ENCODE results near the gene ANO10. TPM values are rescaled to one million over a fixed set of nuclear protein-coding genes. Genes with fewer than 3 reads are reported as not detected.

Gene ANO10
- polyA plus RNA-seq, 3 donors: 11.2 to 24.8 (median 21.6) TPM

- peaks cover 30 to 41% (median 35%) of the 10 kb centered on the region in 7 donors for H3K9me3 Mint-ChIP-seq
- H3K4me1 Mint-ChIP-seq: peaks cover 4% of the 10 kb centered on the region
- H2AFZ ChIP-seq (ENCODE audit: insufficient read depth, low read depth, low read length, poor library complexity, severe bottlenecking): no peak overlapping the region
- peaks cover 0 to 2% (median 0%) of the 10 kb centered on the region in 3 donors for H3K27me3 Mint-ChIP-seq (ENCODE audit: low read depth in 3 of 3)
- no peaks in the 10 kb centered on the region for H3K79me2 ChIP-seq (ENCODE audit: insufficient read depth, low read length)
- no peak overlapping the region for H3K9ac ChIP-seq (ENCODE audit: insufficient read depth, low read length, poor library complexity, severe bottlenecking)
- H4K20me1 ChIP-seq (ENCODE audit: insufficient read depth, low read length): peaks cover 48% of the 10 kb centered on the region
- peaks cover 13 to 24% of the 10 kb centered on the region in 2 donors for H3K9me3 ChIP-seq (replicated peaks in 1 of 2; ENCODE audit: control insufficient read depth in 1 of 2, insufficient read depth in 1 of 2, low read length in 2 of 2)
- H3K4me3 ChIP-seq (replicated peaks in 1 of 3; ENCODE audit: low read depth in 2 of 3, low read length in 3 of 3): no peak overlapping the region
- H3K27ac ChIP-seq (ENCODE audit: low read depth in 1 of 2, low read length in 2 of 2): peak overlapping the region in 1 of 2 donors; percentile 32
- 100% methylated on average over 3 of the region's 3 CpGs for WGBS (ENCODE audit: insufficient coverage)
- DNase-seq: no peak
- no peak overlapping the region for H3K4me2 ChIP-seq (replicated peaks; ENCODE audit: extremely low read depth, low read length, poor library complexity, severe bottlenecking)
- intact Hi-C loops (cut with micrococcal nuclease): no loop called here
- H3K27ac Mint-ChIP-seq: no peak overlapping the region
- peaks cover 59 to 70% of the 10 kb centered on the region in 2 donors for H3K36me3 ChIP-seq (replicated peaks in 1 of 2; ENCODE audit: control insufficient read depth in 1 of 2, insufficient read depth in 2 of 2, low read length in 2 of 2)
- no peaks in the 10 kb centered on the region for H3K4me1 ChIP-seq (ENCODE audit: control insufficient read depth in 1 of 2, insufficient read depth in 2 of 2, low read length in 2 of 2)
- H3K36me3 Mint-ChIP-seq: peaks cover 72 to 90% of the 10 kb centered on the region in 2 donors
- no peak for TF ChIP-seq CTCF (IDR thresholded peaks at IDR 0.05)
- no peak overlapping the region for H3K4me3 Mint-ChIP-seq
- no peaks in the 10 kb centered on the region for H3K27me3 ChIP-seq (ENCODE audit: control insufficient read depth in 2 of 2, insufficient read depth in 2 of 2, low read length in 2 of 2)
These were observed 272.1 kb downstream of the ANO10 start for GRCh38 chr3:43349716-43350115.

GRCh38 chr3:43348852-43349574 is 272.8 kb downstream of the ANO10 start:
- Mint-ChIP-seq H3K9me3 (peaks cover 24 to 35% (median 28%) of the 10 kb centered on the region in 7 donors), H3K4me3 (no peak overlapping the region), H3K27me3 (ENCODE audit: low read depth in 3 of 3) (peaks cover 0 to 2% (median 0%) of the 10 kb centered on the region in 3 donors), H3K4me1 (peaks cover 4% of the 10 kb centered on the region), H3K36me3 (peaks cover 72 to 90% of the 10 kb centered on the region in 2 donors), H3K27ac (peak overlapping the region in 1 of 7 donors; percentile 49)
- H3K9ac ChIP-seq (ENCODE audit: insufficient read depth, low read length, poor library complexity, severe bottlenecking): no peak overlapping the region
- TF ChIP-seq CTCF (IDR thresholded peaks at IDR 0.05): no peak
- no peak for DNase-seq
- H3K36me3 ChIP-seq (replicated peaks in 1 of 2; ENCODE audit: control insufficient read depth in 1 of 2, insufficient read depth in 2 of 2, low read length in 2 of 2): peaks cover 66 to 77% of the 10 kb centered on the region in 2 donors
- H3K79me2 ChIP-seq (ENCODE audit: insufficient read depth, low read length): no peaks in the 10 kb centered on the region
- intact Hi-C loops (cut with micrococcal nuclease): no loop called here
- peaks cover 6 to 17% of the 10 kb centered on the region in 2 donors for H3K9me3 ChIP-seq (replicated peaks in 1 of 2; ENCODE audit: control insufficient read depth in 1 of 2, insufficient read depth in 1 of 2, low read length in 2 of 2)
- peaks cover 55% of the 10 kb centered on the region for H4K20me1 ChIP-seq (ENCODE audit: insufficient read depth, low read length)
- no peak overlapping the region for H3K4me2 ChIP-seq (replicated peaks; ENCODE audit: extremely low read depth, low read length, poor library complexity, severe bottlenecking)
- peak overlapping the region in 1 of 2 donors; percentile 32 for H3K27ac ChIP-seq (ENCODE audit: low read depth in 1 of 2, low read length in 2 of 2)
- no peak overlapping the region for H2AFZ ChIP-seq (ENCODE audit: insufficient read depth, low read depth, low read length, poor library complexity, severe bottlenecking)
- WGBS (ENCODE audit: insufficient coverage): no CpG with 5 or more reads among the region's 4 CpGs
- no peaks in the 10 kb centered on the region for H3K4me1 ChIP-seq (ENCODE audit: control insufficient read depth in 1 of 2, insufficient read depth in 2 of 2, low read length in 2 of 2)
- H3K27me3 ChIP-seq (ENCODE audit: control insufficient read depth in 2 of 2, insufficient read depth in 2 of 2, low read length in 2 of 2): no peaks in the 10 kb centered on the region
- no peak overlapping the region for H3K4me3 ChIP-seq (replicated peaks in 1 of 3; ENCODE audit: low read depth in 2 of 3, low read length in 3 of 3)
